Heart left ventricle (tissue), 13 donors: ENCODE results near the gene GTSE1.
"Not testable (repeated sequence)": the region's sequence is repeated elsewhere in the genome, so short reads cannot be mapped to it uniquely, and the experiment has no call there.

ENCODE experiments used
- CTCF ChIP-seq, 12 donors: fragments of 200-600 bp; sonication (generic) in 4 of 12; IDR thresholded peaks; one replicate each; pipeline versions ENCODE4 v1.5.0 to v1.8.0; 2018 to 2022; ENCODE audit warnings: antibody characterized with exemption in 12 of 12, mild to moderate bottlenecking in 5 of 12
- POLR2A ChIP-seq, 2 donors: fragments of 450-650 bp; IDR thresholded peaks; one replicate each; pipeline ENCODE4 v1.6.1; 2017; ENCODE audit warnings: antibody characterized with exemption in 2 of 2, mild to moderate bottlenecking in 2 of 2, moderate library complexity in 2 of 2
- donor health status: ischemic (EF 13 %, LVEDD 7.1; RV severe dilation, severe dysfunction).
- donor health status: DM: no; HTN: yes; CAD: no.
- donor health status: DM: no; HTN: no; CAD: no.
- donor health status: ischemic (EF 25% LVEDD 6.9; RV normal size, moderate dysfunction).
- donor health status: ischemic (EF 25% LVEDD 5.7; RV mildly dilated, moderate dysfunction).
- donor health status: ischemic (EF 35%, LVEDD 5.7; RV mildly dilated, moderate dysfunction).
- donor health status: nonischemic (EF 11% LVEDD 7.7; RV severe dilation, severe dysfunction).
- donor health status: DM: yes; HTN: yes; CAD: no.
- donor health status: PGD.
- donor health status: ischemic (EF 29% LVEDD 5.4; RV normal size, mild dysfunction).
- donor health status: nonischemic (EF 23%, LVEDD 6.1; RV moderate dilation, normal function).

- TF ChIP-seq CTCF, POLR2A (IDR thresholded peaks at IDR 0.05): not testable (repeated sequence)
Measured at GRCh38 chr22:46264520-46264919, 32.1 kb upstream of the GTSE1 start.
